Transverse colon (tissue), 4 donors: Measurements from ENCODE around the gene TRPM6. TPM values are rescaled to one million over a fixed set of nuclear protein-coding genes. Genes with fewer than 3 reads are reported as not detected.

Experiments used
- DNase-seq: peaks from one replicate; pipeline ENCODE4 v3.0.0-alpha.2; 2019
- H3K27ac ChIP-seq, 4 donors: fragments of 200-600 bp; sonication (generic); 2 replicates each; pipeline ENCODE4 v1.5.1; 2016 to 2018; ENCODE audit warnings: inconsistent platforms in 4 of 4
- H3K27me3 ChIP-seq: fragments of 200-600 bp; sonication (generic); 2 replicates; pipeline ENCODE4 v1.5.1; 2017; ENCODE audit warnings: inconsistent platforms
- H3K36me3 ChIP-seq, 4 donors: fragments of 200-600 bp; sonication (generic); 2 replicates each; pipeline ENCODE4 v1.5.1; 2017 to 2019; ENCODE audit warnings: inconsistent platforms in 4 of 4
- H3K4me1 ChIP-seq, 4 donors: fragments of 200-600 bp; sonication (generic); 2 replicates each; pipeline ENCODE4 v1.5.1; 2017 to 2020; ENCODE audit warnings: inconsistent platforms in 4 of 4
- H3K4me3 ChIP-seq, 4 donors: fragments of 200-600 bp; sonication (generic); 1 replicate in 1 of 4; 2 replicates in 3 of 4; pipeline versions ENCODE4 v1.5.1 to v1.6.1; 2017 to 2019; ENCODE audit warnings: inconsistent platforms in 4 of 4
- H3K9me3 ChIP-seq, 2 donors: fragments of 200-600 bp; sonication (generic); 2 replicates each; pipeline ENCODE4 v1.5.1; 2017 to 2019; ENCODE audit warnings: inconsistent platforms in 2 of 2
- EP300 ChIP-seq: sonication (generic); formaldehyde crosslinking; IDR thresholded peaks from one replicate; pipeline ENCODE4 v1.6.1; 2017; ENCODE audit warnings: antibody characterized with exemption, low read depth
- POLR2A ChIP-seq: fragments of 450-650 bp; IDR thresholded peaks from one replicate; pipeline ENCODE4 v1.6.1; 2016; ENCODE audit warnings: antibody characterized with exemption, mild to moderate bottlenecking, moderate library complexity
- POLR2AphosphoS5 ChIP-seq, 3 donors: sonication (generic); formaldehyde crosslinking; IDR thresholded peaks; one replicate each; pipeline ENCODE4 v1.6.1; 2016; ENCODE audit warnings: antibody characterized with exemption in 3 of 3
- WGBS, 2 donors: methylation state at CpG; one replicate each; pipeline ENCODE4 v1.1.5; 2018; ENCODE audit warnings: low coverage in 1 of 2; 5-methylcytosine and 5-hydroxymethylcytosine counted together
- in situ Hi-C, 4 donors: fragments of 200-750 bp; cut with MboI; loops; one replicate each; pipeline versions ENCODE4 v1.15.0 to v1.15.1; 2017; ENCODE audit warnings: low sequenced_read_pairs in 3 of 4, low pct_ligation_motif_present in 1 of 4, low pct_unique_long_range_greater_than_20kb in 1 of 4
- intact Hi-C: fragments of 100-400 bp; cut with DNase I; formaldehyde crosslinking; loops from one replicate; pipeline ENCODE4 v1.15.1; 2023; ENCODE audit warnings: low total_unique reads
- total RNA-seq, 4 donors: library from RNA; depleted of rRNA; stranded (reverse); fragments of >200 nt; gene quantifications; one replicate each; pipeline ENCODE4 v1.1.0, GENCODE V29; 2016
- TF ChIP-seq, protein P1 (sequence below), 5 experiments: fragments of 200-600 bp in 3 of 5; fragments of 450-650 bp in 2 of 5; sonication (generic) in 3 of 5; IDR thresholded peaks; 1 replicate in 2 of 5; 2 replicates in 3 of 5; pipeline ENCODE4 v1.5.1; 2016 to 2017; ENCODE audit warnings: antibody characterized with exemption in 5 of 5, inconsistent platforms in 3 of 5, mild to moderate bottlenecking in 2 of 5, moderate library complexity in 1 of 5

The TRPM6 gene
- total RNA-seq, 4 donors from 2014 or later = 21.5 to 122 (median 51.6) TPM

DNA sequence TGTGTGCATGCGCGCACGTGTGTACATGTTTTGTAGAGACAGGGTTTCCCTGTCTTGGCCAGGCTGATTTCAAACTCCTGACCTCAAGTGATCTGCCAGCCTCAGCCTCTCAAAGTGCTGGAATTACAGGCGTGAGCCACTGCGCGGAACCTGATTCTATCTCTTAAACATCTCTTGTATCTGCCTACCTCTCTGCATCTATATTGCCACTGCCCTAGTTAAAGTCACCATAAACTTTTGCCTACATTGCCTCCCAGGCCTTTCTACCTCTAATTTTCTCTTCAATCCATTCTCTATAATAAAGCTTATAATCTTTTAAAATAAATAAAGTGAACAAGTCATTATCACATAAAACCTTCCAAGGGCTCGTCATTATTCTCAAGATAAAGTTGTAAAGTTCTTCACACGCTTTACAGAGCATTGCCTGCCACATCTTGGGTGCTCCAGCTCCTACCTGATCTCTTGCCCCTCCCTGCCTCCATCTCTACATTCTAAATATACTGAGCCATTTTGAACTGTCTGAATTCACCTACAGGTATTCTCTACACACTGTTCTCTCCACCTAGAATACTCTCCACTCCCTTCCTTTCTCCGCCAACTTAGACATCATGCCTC is 15.0 kb downstream of the TRPM6 start:
- Histone ChIP-seq H3K9me3 (no peaks in the 10 kb centered on the region), H3K4me1 (peaks cover 0 to 24% (median 3%) of the 10 kb centered on the region in 4 donors), H3K36me3 (no peaks in the 10 kb centered on the region), H3K27ac (peak overlapping the region in 3 of 4 donors; percentile 3 to 41 (median 6)), H3K4me3 (no peak overlapping the region), H3K27me3 (no peaks in the 10 kb centered on the region)
- DNase-seq = peak; percentile 34
- 55 to 74% methylated on average over 6 to 9 of the region's 9 CpGs for WGBS, 2 donors
- in situ Hi-C loops (no loop called here), intact Hi-C loops (no loop called here)
- TF ChIP-seq POLR2A (no peak), EP300 (no peak), POLR2AphosphoS5 (IDR thresholded peaks at IDR 0.05) (no peak)
- TF ChIP-seq, protein P1, sequence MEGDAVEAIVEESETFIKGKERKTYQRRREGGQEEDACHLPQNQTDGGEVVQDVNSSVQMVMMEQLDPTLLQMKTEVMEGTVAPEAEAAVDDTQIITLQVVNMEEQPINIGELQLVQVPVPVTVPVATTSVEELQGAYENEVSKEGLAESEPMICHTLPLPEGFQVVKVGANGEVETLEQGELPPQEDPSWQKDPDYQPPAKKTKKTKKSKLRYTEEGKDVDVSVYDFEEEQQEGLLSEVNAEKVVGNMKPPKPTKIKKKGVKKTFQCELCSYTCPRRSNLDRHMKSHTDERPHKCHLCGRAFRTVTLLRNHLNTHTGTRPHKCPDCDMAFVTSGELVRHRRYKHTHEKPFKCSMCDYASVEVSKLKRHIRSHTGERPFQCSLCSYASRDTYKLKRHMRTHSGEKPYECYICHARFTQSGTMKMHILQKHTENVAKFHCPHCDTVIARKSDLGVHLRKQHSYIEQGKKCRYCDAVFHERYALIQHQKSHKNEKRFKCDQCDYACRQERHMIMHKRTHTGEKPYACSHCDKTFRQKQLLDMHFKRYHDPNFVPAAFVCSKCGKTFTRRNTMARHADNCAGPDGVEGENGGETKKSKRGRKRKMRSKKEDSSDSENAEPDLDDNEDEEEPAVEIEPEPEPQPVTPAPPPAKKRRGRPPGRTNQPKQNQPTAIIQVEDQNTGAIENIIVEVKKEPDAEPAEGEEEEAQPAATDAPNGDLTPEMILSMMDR (IDR thresholded peaks at IDR 0.05) = no peak

DNA sequence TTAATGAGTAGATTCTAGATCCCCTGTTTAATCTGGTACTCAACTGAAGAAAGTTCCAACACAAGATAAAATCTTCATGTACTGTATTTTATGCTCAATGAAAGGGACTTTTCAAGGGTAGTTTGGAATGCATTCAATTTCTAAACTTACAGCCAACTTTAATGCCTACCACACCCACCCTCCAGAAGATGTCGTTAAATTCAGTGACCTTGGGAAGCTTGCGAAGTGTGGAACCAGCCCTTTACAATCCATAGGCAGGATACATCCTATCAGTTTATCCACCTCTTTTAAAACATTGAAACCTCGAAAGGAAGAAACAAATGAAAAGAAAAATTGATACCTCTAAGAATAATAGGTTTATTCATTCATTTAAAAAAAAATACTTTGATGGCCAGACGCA is 20.2 kb downstream of the TRPM6 start:
- H3K4me1 ChIP-seq = peaks cover 0 to 40% (median 5%) of the 10 kb centered on the region in 4 donors
- WGBS, 2 donors = 45 to 51% methylated on average over 4 of the region's 4 CpGs

DNA sequence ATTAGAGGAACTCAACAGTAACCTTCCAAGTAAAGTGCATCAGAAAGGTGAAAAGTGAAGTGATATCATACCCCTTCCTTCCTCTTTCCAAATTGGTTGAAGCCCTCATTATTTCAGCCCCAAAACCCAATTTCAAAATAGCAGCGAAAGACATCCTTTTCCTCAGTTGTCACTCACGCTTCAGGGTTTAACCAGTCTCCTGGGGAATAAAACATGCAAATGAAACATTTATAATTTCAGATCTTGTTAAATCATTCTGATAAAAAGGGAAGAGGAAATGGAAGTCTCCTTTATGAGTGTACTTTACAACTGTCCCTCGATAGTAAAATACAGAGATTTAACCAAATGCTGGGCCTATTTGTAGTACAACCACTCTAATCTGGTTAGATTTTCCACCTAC is 22.5 kb downstream of the TRPM6 start:
- Histone ChIP-seq H3K27ac (peak overlapping the region in 2 of 4 donors; percentile 14 to 24), H3K27me3 (no peaks in the 10 kb centered on the region), H3K36me3 (no peaks in the 10 kb centered on the region), H3K4me1 (peaks cover 0 to 49% (median 9%) of the 10 kb centered on the region in 4 donors), H3K9me3 (no peaks in the 10 kb centered on the region), H3K4me3 (no peak overlapping the region)
- WGBS, 2 donors = 29 to 42% methylated on average over 3 of the region's 3 CpGs
- DNase-seq = no peak
- in situ Hi-C loops = no loop called here
- intact Hi-C loops = no loop called here
- TF ChIP-seq EP300 (no peak), POLR2AphosphoS5 (IDR thresholded peaks at IDR 0.05) (no peak), POLR2A (no peak)
- TF ChIP-seq, protein P1 (IDR thresholded peaks at IDR 0.05) = no peak

More for the DNA sequence above, 20.2 kb downstream of the TRPM6 start:
- Histone ChIP-seq H3K9me3 (no peaks in the 10 kb centered on the region), H3K36me3 (no peaks in the 10 kb centered on the region), H3K27me3 (no peaks in the 10 kb centered on the region), H3K4me3 (no peak overlapping the region), H3K27ac (peak overlapping the region in 2 of 4 donors; percentile 24 to 26)
- no peak for DNase-seq
- in situ Hi-C loops = no loop called here
- TF ChIP-seq POLR2A (no peak), EP300 (no peak)
- intact Hi-C loops = no loop called here

DNA sequence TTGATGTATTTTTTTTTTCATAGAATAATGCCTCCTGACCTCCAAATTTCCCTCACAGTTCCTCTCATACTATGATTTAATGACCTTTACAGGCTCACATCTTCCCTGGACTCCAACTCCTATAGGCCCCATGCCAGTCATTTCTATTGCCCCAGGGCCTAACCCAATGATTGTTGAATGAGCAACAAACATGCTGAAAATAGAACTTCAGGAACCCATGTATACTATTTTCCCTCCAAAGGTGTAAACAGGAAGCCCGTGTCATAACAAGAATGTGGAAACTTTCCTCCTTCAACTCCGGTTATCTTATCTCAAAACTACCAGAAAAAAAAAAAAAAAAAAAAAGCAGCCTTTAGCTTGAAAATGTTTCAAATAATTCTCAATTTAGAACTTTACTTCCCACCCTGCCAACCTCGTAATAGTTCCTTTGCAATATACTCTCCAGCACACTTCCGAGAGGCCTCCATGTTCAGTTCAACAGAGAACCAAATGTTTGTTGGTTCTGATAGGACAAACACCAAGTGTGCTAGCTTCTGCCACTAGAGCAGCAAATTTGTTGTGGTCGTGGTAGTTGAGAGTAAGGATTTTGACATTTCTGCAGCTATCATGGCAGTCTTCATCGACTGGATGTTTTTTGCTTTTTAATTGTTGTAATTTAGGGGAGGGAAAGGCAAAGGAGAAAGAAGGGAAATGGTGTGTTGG is 25.8 kb downstream of the TRPM6 start:
- Histone ChIP-seq H3K4me3 (no peak overlapping the region), H3K27me3 (no peaks in the 10 kb centered on the region), H3K27ac (peak overlapping the region in 3 of 4 donors; percentile 6 to 39 (median 9)), H3K36me3 (no peaks in the 10 kb centered on the region), H3K9me3 (no peaks in the 10 kb centered on the region), H3K4me1 (peaks cover 0 to 44% (median 9%) of the 10 kb centered on the region in 4 donors)
- 68 to 77% methylated on average over 6 of the region's 6 CpGs for WGBS, 2 donors
- TF ChIP-seq POLR2A (no peak), POLR2AphosphoS5 (IDR thresholded peaks at IDR 0.05) (no peak), EP300 (no peak)
- TF ChIP-seq, protein P1 (IDR thresholded peaks at IDR 0.05) = no peak
- intact Hi-C loops (no loop called here), in situ Hi-C loops (no loop called here)
- DNase-seq = no peak
